ENCODE measurements around the gene ABCA6. TPM values are rescaled to one million over a fixed set of nuclear protein-coding genes. Genes with fewer than 3 reads are reported as not detected.

The ABCA6 gene
- polyA plus RNA-seq, 1 experiment = 0.36 TPM

DNA sequence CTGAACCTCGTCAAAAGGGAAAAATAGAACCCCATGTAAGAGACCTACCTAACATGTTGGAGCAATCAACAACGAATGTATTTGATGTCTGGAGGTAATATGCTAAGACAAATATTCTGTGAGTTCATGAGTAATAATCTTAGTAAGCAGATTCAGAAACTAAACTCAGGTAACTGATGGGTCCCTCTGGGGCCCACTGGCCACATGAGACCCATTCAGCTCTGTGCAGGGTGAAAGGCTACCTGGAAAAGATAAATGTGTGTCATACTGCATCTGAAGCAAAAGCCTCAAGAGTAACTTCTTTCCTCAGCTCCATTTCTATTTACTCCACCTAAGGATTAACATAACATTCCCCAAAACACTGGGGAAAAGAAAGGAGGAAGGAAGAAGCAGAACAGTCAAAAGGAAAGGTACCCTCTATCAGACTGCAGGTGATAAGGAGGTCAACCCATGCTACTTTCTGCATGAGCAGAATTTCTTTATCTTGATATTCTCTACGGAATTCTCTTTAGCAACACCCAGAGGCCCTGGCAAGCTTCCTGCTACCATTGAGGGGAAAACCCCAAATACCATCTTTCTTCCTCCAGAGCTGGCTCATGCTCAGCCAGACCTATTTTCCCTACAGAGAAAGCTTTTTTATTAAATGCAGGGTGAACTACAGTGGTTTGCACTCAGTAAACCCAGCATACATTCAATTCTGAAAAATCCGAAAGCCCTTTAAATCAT lies 37.7 kb upstream of the ABCA6 start:
- no peak overlapping the region for H3K4me3 ChIP-seq (ENCODE audit: low read depth, low read length)

DNA sequence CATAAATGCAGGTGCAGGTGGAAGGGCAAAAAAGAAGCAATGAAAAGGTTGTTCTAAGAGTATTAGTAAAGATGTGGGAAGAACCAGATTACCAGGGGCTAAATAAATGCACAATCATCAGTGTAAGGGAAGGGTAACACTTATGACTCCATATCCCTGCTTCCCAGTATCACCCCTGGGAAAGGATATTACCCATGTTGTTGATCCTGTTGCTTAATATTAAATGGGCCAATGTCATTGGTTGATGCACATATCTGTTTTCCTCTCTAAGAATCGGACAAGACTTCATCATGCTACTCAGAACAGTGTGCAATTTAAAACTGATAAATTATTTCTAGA lies 34.7 kb upstream of the ABCA6 start:
- H3K27ac ChIP-seq (ENCODE audit: low read depth, low read length) = no peak overlapping the region

More for the DNA sequence above, 37.7 kb upstream of the ABCA6 start:
- no peak overlapping the region for H3K27ac ChIP-seq (ENCODE audit: low read depth, low read length)
- ChIA-PET CTCF (interaction anchor here (1.4 kb wide), 1 partner anchor 56 kb away, joined by 3 read pairs; no protein-coding TSS in a partner anchor), POLR2A (no interaction called here)
- TF ChIP-seq, protein P1, sequence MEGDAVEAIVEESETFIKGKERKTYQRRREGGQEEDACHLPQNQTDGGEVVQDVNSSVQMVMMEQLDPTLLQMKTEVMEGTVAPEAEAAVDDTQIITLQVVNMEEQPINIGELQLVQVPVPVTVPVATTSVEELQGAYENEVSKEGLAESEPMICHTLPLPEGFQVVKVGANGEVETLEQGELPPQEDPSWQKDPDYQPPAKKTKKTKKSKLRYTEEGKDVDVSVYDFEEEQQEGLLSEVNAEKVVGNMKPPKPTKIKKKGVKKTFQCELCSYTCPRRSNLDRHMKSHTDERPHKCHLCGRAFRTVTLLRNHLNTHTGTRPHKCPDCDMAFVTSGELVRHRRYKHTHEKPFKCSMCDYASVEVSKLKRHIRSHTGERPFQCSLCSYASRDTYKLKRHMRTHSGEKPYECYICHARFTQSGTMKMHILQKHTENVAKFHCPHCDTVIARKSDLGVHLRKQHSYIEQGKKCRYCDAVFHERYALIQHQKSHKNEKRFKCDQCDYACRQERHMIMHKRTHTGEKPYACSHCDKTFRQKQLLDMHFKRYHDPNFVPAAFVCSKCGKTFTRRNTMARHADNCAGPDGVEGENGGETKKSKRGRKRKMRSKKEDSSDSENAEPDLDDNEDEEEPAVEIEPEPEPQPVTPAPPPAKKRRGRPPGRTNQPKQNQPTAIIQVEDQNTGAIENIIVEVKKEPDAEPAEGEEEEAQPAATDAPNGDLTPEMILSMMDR (IDR thresholded peaks at IDR 0.05; ENCODE audit: low read depth, low read length) = no peak
- H3K9me3 ChIP-seq (ENCODE audit: control insufficient read depth, insufficient read depth, low read length) = no peaks in the 10 kb centered on the region
- no peak for DNase-seq (ENCODE audit: low read depth, low spot score)
- H3K27me3 ChIP-seq (ENCODE audit: control insufficient read depth, insufficient read depth, low read length) = no peaks in the 10 kb centered on the region

DNA sequence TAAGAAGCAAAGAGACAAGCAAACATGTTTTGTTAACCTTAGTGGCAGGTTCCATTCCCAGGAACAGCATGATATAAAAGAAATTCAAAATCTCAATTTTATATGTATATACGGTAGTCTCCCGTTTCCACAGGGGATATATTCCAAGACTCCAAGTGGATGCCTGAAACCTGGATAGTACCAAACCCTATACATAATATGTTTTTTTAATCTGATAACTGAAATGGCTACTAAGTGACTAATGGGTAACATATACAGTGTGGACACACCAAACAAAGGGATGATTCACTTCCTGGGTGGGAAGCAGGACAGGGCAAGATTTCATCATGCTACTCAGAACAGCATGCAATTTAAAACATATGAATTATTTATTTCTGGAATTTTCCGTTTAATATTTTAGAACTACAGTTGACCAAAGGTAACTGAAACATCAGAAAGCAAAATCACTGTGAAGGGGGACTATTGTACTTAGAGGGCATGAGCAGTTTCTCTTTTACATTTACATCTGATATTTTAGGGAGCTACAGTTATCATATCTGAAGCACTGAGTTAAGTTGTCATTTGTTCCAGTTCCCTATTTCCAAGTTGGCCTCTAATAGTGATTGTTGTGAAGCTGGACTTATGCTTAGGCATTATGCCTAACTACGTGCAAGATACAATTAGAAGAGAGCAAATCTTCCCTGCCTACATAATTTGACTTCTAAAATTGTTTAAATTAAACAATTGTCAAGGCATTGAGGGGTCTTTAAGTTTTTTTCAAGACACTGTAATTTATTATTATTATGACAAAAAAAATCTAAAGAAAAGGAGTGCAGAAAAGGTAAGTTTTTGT lies 34.1 kb upstream of the ABCA6 start:
- CTCF ChIA-PET = no interaction called here

More for the DNA sequence above, 34.7 kb upstream of the ABCA6 start:
- CTCF ChIA-PET = no interaction called here
- DNase-seq (ENCODE audit: low read depth, low spot score) = no peak
- POLR2A ChIA-PET = no interaction called here
- H3K4me3 ChIP-seq (ENCODE audit: low read depth, low read length) = no peak overlapping the region
- no peaks in the 10 kb centered on the region for H3K9me3 ChIP-seq (ENCODE audit: control insufficient read depth, insufficient read depth, low read length)
- no peaks in the 10 kb centered on the region for H3K27me3 ChIP-seq (ENCODE audit: control insufficient read depth, insufficient read depth, low read length)
- TF ChIP-seq, protein P1 (IDR thresholded peaks at IDR 0.05; ENCODE audit: low read depth, low read length) = no peak

DNA sequence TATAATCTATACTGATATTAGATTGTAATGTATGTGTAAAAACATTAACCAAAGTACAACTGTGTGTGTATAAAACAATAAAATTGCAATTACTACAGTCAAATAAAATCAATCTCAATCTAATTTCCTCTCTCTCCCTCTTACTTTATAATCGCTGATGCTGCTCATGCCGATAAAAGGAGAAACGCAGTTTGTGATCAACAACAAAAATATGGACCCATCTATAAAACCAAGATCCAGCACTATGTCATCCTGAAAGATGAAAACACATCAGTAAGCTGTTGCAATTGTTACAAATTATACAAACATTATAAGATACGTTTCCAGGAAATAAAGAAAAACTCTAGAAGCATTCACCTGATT lies 33.5 kb upstream of the ABCA6 start:
- TF ChIP-seq, protein P1 (IDR thresholded peaks at IDR 0.05; ENCODE audit: low read depth, low read length) = no peak

More for the DNA sequence above, 34.1 kb upstream of the ABCA6 start:
- POLR2A ChIA-PET = no interaction called here
- H3K4me3 ChIP-seq (ENCODE audit: low read depth, low read length) = no peak overlapping the region
- H3K27ac ChIP-seq (ENCODE audit: low read depth, low read length) = no peak overlapping the region
- TF ChIP-seq, protein P1 (IDR thresholded peaks at IDR 0.05; ENCODE audit: low read depth, low read length) = no peak
- peak; percentile 34 for DNase-seq (ENCODE audit: low read depth, low spot score)
- H3K27me3 ChIP-seq (ENCODE audit: control insufficient read depth, insufficient read depth, low read length) = no peaks in the 10 kb centered on the region
- H3K9me3 ChIP-seq (ENCODE audit: control insufficient read depth, insufficient read depth, low read length) = no peaks in the 10 kb centered on the region

DNA sequence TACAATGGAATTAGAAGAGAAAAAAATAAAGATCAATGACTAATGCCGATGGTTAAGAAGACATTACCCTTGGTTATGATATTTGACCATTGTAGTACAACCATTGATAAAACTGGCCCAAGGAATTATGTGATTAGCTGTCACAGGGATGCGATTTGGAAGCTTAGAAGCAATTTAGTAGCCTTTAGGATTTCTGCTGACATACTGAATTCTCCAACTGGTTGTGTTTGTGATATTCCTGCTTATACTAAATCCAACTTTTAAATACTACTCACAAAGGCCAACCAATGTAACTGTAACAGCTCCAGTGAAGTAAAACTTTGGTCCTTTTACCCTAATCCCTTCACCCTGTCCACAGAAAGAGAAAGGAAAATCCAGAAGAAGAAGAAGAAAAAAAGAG lies 31.4 kb upstream of the ABCA6 start:
- DNase-seq (ENCODE audit: low read depth, low spot score) = no peak
- no peak overlapping the region for H3K4me3 ChIP-seq (ENCODE audit: low read depth, low read length)
- H3K27me3 ChIP-seq (ENCODE audit: control insufficient read depth, insufficient read depth, low read length) = no peaks in the 10 kb centered on the region
- ChIA-PET CTCF (no interaction called here), POLR2A (no interaction called here)
- no peaks in the 10 kb centered on the region for H3K9me3 ChIP-seq (ENCODE audit: control insufficient read depth, insufficient read depth, low read length)
- TF ChIP-seq, protein P1 (IDR thresholded peaks at IDR 0.05; ENCODE audit: low read depth, low read length) = no peak
- H3K27ac ChIP-seq (ENCODE audit: low read depth, low read length) = no peak overlapping the region

More for the DNA sequence above, 33.5 kb upstream of the ABCA6 start:
- CTCF ChIA-PET = no interaction called here
- no peaks in the 10 kb centered on the region for H3K9me3 ChIP-seq (ENCODE audit: control insufficient read depth, insufficient read depth, low read length)
- POLR2A ChIA-PET = no interaction called here
- no peak overlapping the region for H3K4me3 ChIP-seq (ENCODE audit: low read depth, low read length)
- H3K27me3 ChIP-seq (ENCODE audit: control insufficient read depth, insufficient read depth, low read length) = no peaks in the 10 kb centered on the region
- H3K27ac ChIP-seq (ENCODE audit: low read depth, low read length) = no peak overlapping the region
- no peak for DNase-seq (ENCODE audit: low read depth, low spot score)
